ENCODE results near the gene HBA1. TPM values are rescaled to one million over a fixed set of nuclear protein-coding genes. Genes with fewer than 3 reads are reported as not detected.
"Not testable (repeated sequence)": the region's sequence is repeated elsewhere in the genome, so short reads cannot be mapped to it uniquely, and the experiment has no call there.

Gene HBA1
- total RNA-seq, 3 donors from 2014 or later (not counting 1 experiment from before 2014, with no cell fraction given), result 16.9 TPM; not detected in 2

DNA sequence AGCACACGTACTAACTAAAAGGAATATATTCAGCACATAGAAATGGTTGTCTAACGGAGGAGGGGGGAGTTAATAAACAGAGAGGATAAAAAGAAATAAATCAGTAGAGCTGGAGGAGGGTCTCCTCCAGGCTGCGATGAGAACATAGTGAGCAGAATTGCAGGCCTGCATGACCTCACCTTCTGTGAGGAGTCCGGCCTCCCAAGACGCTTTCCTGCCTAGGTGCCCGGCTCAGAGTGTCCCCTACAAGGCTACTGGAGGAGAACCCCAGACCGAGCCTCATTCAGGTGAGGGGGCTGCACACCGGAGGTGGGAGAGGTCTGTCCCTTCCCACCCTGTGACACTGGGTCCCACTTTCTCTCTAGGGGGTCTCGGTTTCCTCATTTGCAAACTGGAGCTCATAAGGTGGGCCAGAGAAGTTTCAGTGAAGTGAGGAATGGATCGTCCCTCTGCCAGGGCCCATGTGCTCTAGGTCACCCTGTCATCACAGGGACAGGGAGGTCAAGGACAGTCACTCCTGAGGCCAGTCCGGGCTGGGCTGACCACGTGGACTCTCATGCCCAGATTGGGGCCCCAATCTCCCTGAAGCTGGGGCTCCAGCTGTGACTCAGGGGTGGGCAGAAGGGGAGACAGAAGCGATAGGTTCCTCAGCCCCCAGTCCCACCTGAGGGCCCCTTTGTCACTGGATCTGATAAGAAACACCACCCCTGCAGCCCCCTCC, 14.0 kb upstream of the HBA1 start:
- H3K27ac Mint-ChIP-seq, result no peak overlapping the region
- TF ChIP-seq, protein P1, sequence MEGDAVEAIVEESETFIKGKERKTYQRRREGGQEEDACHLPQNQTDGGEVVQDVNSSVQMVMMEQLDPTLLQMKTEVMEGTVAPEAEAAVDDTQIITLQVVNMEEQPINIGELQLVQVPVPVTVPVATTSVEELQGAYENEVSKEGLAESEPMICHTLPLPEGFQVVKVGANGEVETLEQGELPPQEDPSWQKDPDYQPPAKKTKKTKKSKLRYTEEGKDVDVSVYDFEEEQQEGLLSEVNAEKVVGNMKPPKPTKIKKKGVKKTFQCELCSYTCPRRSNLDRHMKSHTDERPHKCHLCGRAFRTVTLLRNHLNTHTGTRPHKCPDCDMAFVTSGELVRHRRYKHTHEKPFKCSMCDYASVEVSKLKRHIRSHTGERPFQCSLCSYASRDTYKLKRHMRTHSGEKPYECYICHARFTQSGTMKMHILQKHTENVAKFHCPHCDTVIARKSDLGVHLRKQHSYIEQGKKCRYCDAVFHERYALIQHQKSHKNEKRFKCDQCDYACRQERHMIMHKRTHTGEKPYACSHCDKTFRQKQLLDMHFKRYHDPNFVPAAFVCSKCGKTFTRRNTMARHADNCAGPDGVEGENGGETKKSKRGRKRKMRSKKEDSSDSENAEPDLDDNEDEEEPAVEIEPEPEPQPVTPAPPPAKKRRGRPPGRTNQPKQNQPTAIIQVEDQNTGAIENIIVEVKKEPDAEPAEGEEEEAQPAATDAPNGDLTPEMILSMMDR (IDR thresholded peaks at IDR 0.05), result no peak
- no peaks in the 10 kb centered on the region for H3K9me3 ChIP-seq (ENCODE audit: control insufficient read depth, insufficient read depth, low read length)
- no peaks in the 10 kb centered on the region for H3K36me3 Mint-ChIP-seq
- H3K4me3 Mint-ChIP-seq, result no peak overlapping the region
- peaks cover 20% of the 10 kb centered on the region for H3K27me3 ChIP-seq (ENCODE audit: control insufficient read depth, insufficient read depth, low read length)
- H3K4me3 ChIP-seq (ENCODE audit: low read length), result no peak overlapping the region
- H3K27me3 Mint-ChIP-seq (ENCODE audit: low read depth in 2 of 2), result peaks cover 10 to 35% of the 10 kb centered on the region in 2 donors
- intact Hi-C loops (cut with micrococcal nuclease), result no loop called here
- no peak for ATAC-seq
- peaks cover 0 to 11% of the 10 kb centered on the region in 2 donors for H3K4me1 Mint-ChIP-seq
- H3K27ac ChIP-seq (ENCODE audit: low read length), result no peak overlapping the region
- no peaks in the 10 kb centered on the region for H3K9me3 Mint-ChIP-seq
- no peaks in the 10 kb centered on the region for H3K36me3 ChIP-seq (ENCODE audit: control insufficient read depth, insufficient read depth, low read length)
- H3K4me1 ChIP-seq (ENCODE audit: control insufficient read depth, insufficient read depth, low read length), result peaks cover 21% of the 10 kb centered on the region
- WGBS (ENCODE audit: insufficient coverage), result 87% methylated on average over 11 of the region's 13 CpGs
- no peak for DNase-seq

DNA sequence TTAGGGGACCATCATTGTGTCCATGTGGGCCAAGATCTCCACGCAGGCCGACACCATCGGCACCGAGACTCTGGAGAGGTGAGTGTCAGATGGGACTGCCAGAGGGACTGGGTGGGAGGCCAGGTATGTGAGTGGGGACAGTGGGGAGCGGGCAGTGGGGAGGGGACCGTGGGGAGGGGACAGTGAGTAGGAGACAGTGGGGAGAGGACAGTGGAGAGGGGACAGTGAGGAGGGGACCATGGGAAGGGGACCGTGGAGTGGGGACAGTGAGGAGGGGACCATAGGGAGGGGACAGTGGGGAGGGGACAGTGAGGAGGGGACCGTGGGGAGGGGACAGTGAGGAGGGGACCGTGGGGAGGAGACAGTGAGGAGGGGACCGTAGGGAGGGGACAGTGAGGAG, 13.3 kb upstream of the HBA1 start:
- WGBS (ENCODE audit: insufficient coverage), result 92% methylated on average over 10 of the region's 10 CpGs
- DNase-seq; H3K27ac Mint-ChIP-seq; H3K9me3 Mint-ChIP-seq; ATAC-seq; H3K27ac ChIP-seq (ENCODE audit: low read length); H3K36me3 Mint-ChIP-seq; H3K4me3 Mint-ChIP-seq; H3K9me3 ChIP-seq (ENCODE audit: control insufficient read depth, insufficient read depth, low read length); intact Hi-C loops (cut with micrococcal nuclease); H3K4me3 ChIP-seq (ENCODE audit: low read length); H3K36me3 ChIP-seq (ENCODE audit: control insufficient read depth, insufficient read depth, low read length): not testable (repeated sequence)
- H3K4me1 ChIP-seq (ENCODE audit: control insufficient read depth, insufficient read depth, low read length), result peaks cover 21% of the 10 kb centered on the region
- Mint-ChIP-seq H3K27me3 (ENCODE audit: low read depth in 2 of 2) (peaks cover 10 to 36% of the 10 kb centered on the region in 2 donors), H3K4me1 (peaks cover 0 to 11% of the 10 kb centered on the region in 2 donors)
- peaks cover 27% of the 10 kb centered on the region for H3K27me3 ChIP-seq (ENCODE audit: control insufficient read depth, insufficient read depth, low read length)

DNA sequence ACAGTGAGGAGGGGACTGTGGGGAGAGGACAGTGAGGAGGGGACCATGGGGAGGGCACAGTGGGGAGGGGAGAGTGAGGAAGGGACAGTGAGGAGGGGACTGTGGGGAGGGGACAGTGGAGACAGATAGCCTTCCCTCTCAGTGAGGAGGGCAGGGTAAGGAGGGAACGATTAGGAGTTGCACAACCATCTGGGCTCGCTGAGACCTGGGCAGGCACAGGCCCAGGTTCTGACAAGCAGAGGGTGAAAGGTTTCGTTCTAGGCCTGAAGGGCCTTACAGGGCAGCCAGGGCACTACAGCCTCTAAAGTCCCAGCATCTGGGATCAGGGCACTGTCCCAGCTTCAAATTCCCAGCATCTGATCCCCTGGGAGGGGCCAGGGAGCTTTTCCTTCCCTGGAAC, 12.8 kb upstream of the HBA1 start:
- not testable (repeated sequence) for H3K4me3 Mint-ChIP-seq

DNA sequence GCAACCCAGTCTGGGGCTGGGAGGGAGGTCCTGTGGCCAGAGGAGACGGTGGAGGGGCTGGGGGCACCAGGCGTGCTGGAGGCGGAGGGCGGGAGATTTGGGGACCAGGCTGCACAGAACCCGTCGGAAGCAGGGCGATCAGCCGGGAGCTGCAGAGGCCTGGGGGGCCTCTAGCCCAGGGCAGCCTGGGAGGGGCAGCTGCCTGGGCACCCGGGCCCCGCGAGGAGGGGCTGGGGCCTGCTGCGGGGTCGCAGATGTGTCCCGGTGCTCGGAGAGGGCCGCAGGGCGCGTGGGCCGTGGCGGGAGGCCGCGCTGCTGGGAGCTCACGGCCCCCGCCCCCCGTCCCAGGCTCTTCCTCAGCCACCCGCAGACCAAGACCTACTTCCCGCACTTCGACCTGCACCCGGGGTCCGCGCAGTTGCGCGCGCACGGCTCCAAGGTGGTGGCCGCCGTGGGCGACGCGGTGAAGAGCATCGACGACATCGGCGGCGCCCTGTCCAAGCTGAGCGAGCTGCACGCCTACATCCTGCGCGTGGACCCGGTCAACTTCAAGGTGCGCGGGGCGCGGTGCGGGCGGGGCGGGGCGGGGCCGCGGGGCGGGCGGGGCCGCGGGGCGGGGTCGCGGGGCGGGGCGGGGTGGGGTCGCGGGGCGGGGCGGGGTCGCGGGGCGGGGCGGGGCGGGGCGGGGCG, 12.2 kb upstream of the HBA1 start:
- ATAC-seq, result peak in 2 of 3 donors; percentile 40 to 42
- peaks cover 5 to 37% of the 10 kb centered on the region in 2 donors for H3K27me3 Mint-ChIP-seq (ENCODE audit: low read depth in 2 of 2)
- H3K9me3 Mint-ChIP-seq; H3K4me3 ChIP-seq (ENCODE audit: low read length); H3K36me3 ChIP-seq (ENCODE audit: control insufficient read depth, insufficient read depth, low read length); H3K4me3 Mint-ChIP-seq; H3K9me3 ChIP-seq (ENCODE audit: control insufficient read depth, insufficient read depth, low read length); H3K27ac Mint-ChIP-seq; intact Hi-C loops (cut with micrococcal nuclease); H3K27ac ChIP-seq (ENCODE audit: low read length); DNase-seq; H3K36me3 Mint-ChIP-seq: not testable (repeated sequence)
- H3K4me1 ChIP-seq (ENCODE audit: control insufficient read depth, insufficient read depth, low read length), result peaks cover 21% of the 10 kb centered on the region
- peaks cover 32% of the 10 kb centered on the region for H3K27me3 ChIP-seq (ENCODE audit: control insufficient read depth, insufficient read depth, low read length)
- peaks cover 0 to 11% of the 10 kb centered on the region in 2 donors for H3K4me1 Mint-ChIP-seq
- WGBS (ENCODE audit: insufficient coverage), result 0% methylated on average over 26 of the region's 80 CpGs

More for the DNA sequence above, 12.8 kb upstream of the HBA1 start:
- peaks cover 29% of the 10 kb centered on the region for H3K27me3 ChIP-seq (ENCODE audit: control insufficient read depth, insufficient read depth, low read length)
- H3K36me3 Mint-ChIP-seq; H3K27ac ChIP-seq (ENCODE audit: low read length); H3K27ac Mint-ChIP-seq; H3K4me3 ChIP-seq (ENCODE audit: low read length); H3K9me3 Mint-ChIP-seq; H3K36me3 ChIP-seq (ENCODE audit: control insufficient read depth, insufficient read depth, low read length); intact Hi-C loops (cut with micrococcal nuclease); H3K9me3 ChIP-seq (ENCODE audit: control insufficient read depth, insufficient read depth, low read length); DNase-seq: not testable (repeated sequence)
- Mint-ChIP-seq H3K4me1 (peaks cover 0 to 11% of the 10 kb centered on the region in 2 donors), H3K27me3 (ENCODE audit: low read depth in 2 of 2) (peaks cover 10 to 39% of the 10 kb centered on the region in 2 donors)
- H3K4me1 ChIP-seq (ENCODE audit: control insufficient read depth, insufficient read depth, low read length), result peaks cover 21% of the 10 kb centered on the region
- ATAC-seq, result peak in 1 of 3 donors; percentile 23
- WGBS (ENCODE audit: insufficient coverage), result no CpG with 5 or more reads among the region's 3 CpGs
